IMR-90 (cell line): ENCODE results near the gene C6orf47. TPM values are rescaled to one million over a fixed set of nuclear protein-coding genes. Genes with fewer than 3 reads are reported as not detected.

Experiments used
- ATAC-seq: fragments of 200-7000 bp; cut with Tn5 transposase; 2 replicates; pipeline ENCODE4 v1.9.1; 2020; ENCODE audit warnings: low read depth, mild to moderate bottlenecking, moderate library complexity
- BruUV-seq: library from RNA; stranded (reverse); fragments of 400-500 nt; replicated peaks from 2 replicates; lab custom pipeline; 2021; lab: Mats Ljungman, UMichigan
- CTCF ChIA-PET: fragments of 300-600 bp; formaldehyde crosslinking; extraction: SDS; loops from one replicate; lab custom pipeline; 2021; ENCODE audit warnings: antibody characterized with exemption; lab: Yijun Ruan, JAX
- POLR2A ChIA-PET: fragments of 300-600 bp; sonication (Branson Sonifier 250); formaldehyde crosslinking; loops from one replicate; lab custom pipeline; 2022; ENCODE audit warnings: antibody characterized with exemption; ENCODE audit not compliant: unreplicated experiment; lab: Charles Lee
- DNase-seq: peaks from one replicate; pipeline ENCODE4 v3.0.0; 2013
- H2AFZ ChIP-seq: replicated peaks from 2 replicates; pipeline ENCODE3; 2013; ENCODE audit warnings: low read length, mild to moderate bottlenecking; ENCODE audit not compliant: poor library complexity
- H2AK5ac ChIP-seq: 2 replicates; pipeline ENCODE4 v1.6.1; 2013; ENCODE audit warnings: low read depth, low read length, inconsistent platforms
- H2AK9ac ChIP-seq: replicated peaks from 2 replicates; pipeline ENCODE3; 2013; ENCODE audit warnings: mild to moderate bottlenecking, low read depth, low read length, moderate library complexity; ENCODE audit not compliant: poor library complexity
- H2BK120ac ChIP-seq: 2 replicates; pipeline ENCODE4 v1.6.1; 2013; ENCODE audit warnings: low read depth, low read length, inconsistent platforms
- H2BK15ac ChIP-seq: 3 replicates; pipeline ENCODE4 v1.6.1; 2013; ENCODE audit warnings: low read depth, low read length, inconsistent platforms
- H2BK20ac ChIP-seq: 2 replicates; pipeline ENCODE4 v1.6.1; 2013; ENCODE audit warnings: low read depth, mild to moderate bottlenecking, inconsistent platforms, low read length, moderate library complexity
- H2BK5ac ChIP-seq: 2 replicates; pipeline ENCODE4 v1.6.1; 2013; ENCODE audit warnings: mild to moderate bottlenecking, low read depth, low read length, inconsistent platforms; ENCODE audit not compliant: poor library complexity, severe bottlenecking
- H3K14ac ChIP-seq: replicated peaks from 2 replicates; pipeline ENCODE4 v1.6.1; 2013; ENCODE audit warnings: low read depth, low read length, inconsistent platforms
- H3K18ac ChIP-seq: 2 replicates; pipeline ENCODE4 v1.6.1; 2013; ENCODE audit warnings: low read depth, low read length, control low read depth
- H3K23ac ChIP-seq: 2 replicates; pipeline ENCODE4 v1.6.1; 2013; ENCODE audit warnings: low read depth, low read length, inconsistent platforms
- H3K27ac ChIP-seq: 2 replicates; pipeline ENCODE4 v1.5.1; 2013; ENCODE audit warnings: mild to moderate bottlenecking, control low read depth, low read length; ENCODE audit not compliant: insufficient read depth
- H3K27me3 ChIP-seq: 2 replicates; pipeline ENCODE4 v1.6.1; 2013; ENCODE audit warnings: low read length; ENCODE audit not compliant: control insufficient read depth, insufficient read depth
- H3K36me3 ChIP-seq: 2 replicates; pipeline ENCODE4 v1.6.1; 2013; ENCODE audit warnings: low read length, mixed read lengths; ENCODE audit not compliant: control insufficient read depth, insufficient read depth
- H3K4ac ChIP-seq: 2 replicates; pipeline ENCODE4 v1.6.1; 2013; ENCODE audit warnings: low read depth, low read length, inconsistent platforms
- H3K4me1 ChIP-seq: 2 replicates; pipeline ENCODE4 v1.6.1; 2013; ENCODE audit warnings: low read length, mixed read lengths; ENCODE audit not compliant: control insufficient read depth, insufficient read depth
- H3K4me2 ChIP-seq: 2 replicates; pipeline ENCODE4 v1.6.1; 2013; ENCODE audit warnings: low read depth, mild to moderate bottlenecking, control low read depth, low read length, moderate library complexity
- H3K4me3 ChIP-seq: 2 replicates; pipeline ENCODE4 v1.5.1; 2013; ENCODE audit warnings: low read depth, mild to moderate bottlenecking, control low read depth, low read length, moderate library complexity; ENCODE audit not compliant: insufficient read depth
- H3K56ac ChIP-seq: 2 replicates; pipeline ENCODE4 v1.6.1; 2013; ENCODE audit warnings: low read length, inconsistent platforms; ENCODE audit not compliant: insufficient read depth; ENCODE audit errors: extremely low read depth
- H3K79me1 ChIP-seq, 2 experiments: 2 replicates each; pipeline ENCODE4 v1.6.1; 2013; ENCODE audit warnings: low read length in 2 of 2, inconsistent platforms in 1 of 2, low read depth in 1 of 2
- H3K9ac ChIP-seq: 2 replicates; pipeline ENCODE4 v1.6.1; 2013; ENCODE audit warnings: low read depth, low read length, control low read depth
- H3K9me1 ChIP-seq: 2 replicates; pipeline ENCODE4 v1.6.1; 2013; ENCODE audit warnings: low read length, inconsistent platforms; ENCODE audit not compliant: insufficient read depth
- H3K9me3 ChIP-seq: 2 replicates; pipeline ENCODE4 v1.6.1; 2013; ENCODE audit warnings: low read length; ENCODE audit not compliant: control insufficient read depth, insufficient read depth
- H4K20me1 ChIP-seq: 2 replicates; pipeline ENCODE4 v1.6.1; 2013; ENCODE audit warnings: low read length, inconsistent platforms; ENCODE audit not compliant: insufficient read depth
- H4K5ac ChIP-seq: 2 replicates; pipeline ENCODE4 v1.6.1; 2013; ENCODE audit warnings: mild to moderate bottlenecking, low read depth, low read length, control low read depth
- H4K8ac ChIP-seq, 2 experiments: 2 replicates each; pipeline ENCODE4 v1.6.1; 2013; ENCODE audit warnings: low read depth in 2 of 2, low read length in 2 of 2, control low read depth in 1 of 2, inconsistent platforms in 1 of 2
- H4K91ac ChIP-seq: 2 replicates; pipeline ENCODE4 v1.6.1; 2013; ENCODE audit warnings: low read depth, low read length, inconsistent platforms; ENCODE audit not compliant: insufficient read depth
- BHLHE40 ChIP-seq: fragments of 150-350 bp; IDR thresholded peaks from 2 replicates; pipeline ENCODE4 v1.6.1; 2016; ENCODE audit warnings: mild to moderate bottlenecking, low read depth, low read length
- CEBPB ChIP-seq: IDR thresholded peaks from 2 replicates; pipeline ENCODE4 v1.6.1; 2012; ENCODE audit warnings: low read depth, low read length, improper control_type of control experiment
- CHD1 ChIP-seq: IDR thresholded peaks from 2 replicates; pipeline ENCODE4 v1.6.1; 2012; ENCODE audit warnings: low read depth, low read length, improper control_type of control experiment
- FOS ChIP-seq: fragments of 150-350 bp; IDR thresholded peaks from 2 replicates; pipeline ENCODE4 v1.6.1; 2016; ENCODE audit warnings: low read depth, low read length
- MAZ ChIP-seq: IDR thresholded peaks from 2 replicates; pipeline ENCODE4 v1.6.1; 2012; ENCODE audit warnings: low read depth, mild to moderate bottlenecking, low read length, improper control_type of control experiment, moderate library complexity, borderline replicate concordance
- MXI1 ChIP-seq: IDR thresholded peaks from 2 replicates; pipeline ENCODE4 v1.6.1; 2012; ENCODE audit warnings: low read depth, mild to moderate bottlenecking, low read length, moderate library complexity, borderline replicate concordance
- NFE2L2 ChIP-seq: fragments of 150-350 bp; IDR thresholded peaks from 2 replicates; pipeline ENCODE4 v1.6.1; 2016; ENCODE audit warnings: low read depth, mild to moderate bottlenecking, low read length
- RAD21 ChIP-seq: IDR thresholded peaks from 2 replicates; pipeline ENCODE4 v1.6.1; 2012; ENCODE audit warnings: low read length, improper control_type of control experiment
- RCOR1 ChIP-seq: IDR thresholded peaks from 2 replicates; pipeline ENCODE4 v1.6.1; 2012; ENCODE audit warnings: mild to moderate bottlenecking, low read length, improper control_type of control experiment; ENCODE audit not compliant: insufficient replicate concordance
- RFX5 ChIP-seq: IDR thresholded peaks from 2 replicates; pipeline ENCODE4 v1.8.0; 2012; ENCODE audit warnings: low read depth, mild to moderate bottlenecking, low read length, moderate library complexity
- SMC3 ChIP-seq: fragments of 150-350 bp; IDR thresholded peaks from 2 replicates; pipeline ENCODE4 v1.6.1; 2016; ENCODE audit warnings: low read depth, mild to moderate bottlenecking, antibody characterized with exemption, low read length, moderate library complexity
- USF2 ChIP-seq: fragments of 150-350 bp; IDR thresholded peaks from 2 replicates; pipeline ENCODE4 v1.6.1; 2017; ENCODE audit warnings: mild to moderate bottlenecking, antibody characterized with exemption, low read length, low read depth
- WGBS, 2 experiments: methylation state at CpG; one replicate each; pipeline versions ENCODE4 v1.1.5 to v1.1.7; 2013; ENCODE audit warnings: missing lambda C conversion rate in 2 of 2; ENCODE audit not compliant: insufficient read length in 1 of 2; ENCODE audit errors: extremely low coverage in 2 of 2; 5-methylcytosine and 5-hydroxymethylcytosine counted together
- dilution Hi-C: fragments of 300-500 bp; cut with HindIII; formaldehyde crosslinking; loops from one replicate; pipeline ENCODE4 v1.14.3; 2018; ENCODE audit warnings: low sequenced_read_pairs; ENCODE audit not compliant: unreplicated experiment
- in situ Hi-C: fragments of 300-500 bp; cut with MboI; formaldehyde crosslinking; loops from 3 replicates; pipeline ENCODE4 v1.14.3; 2019; ENCODE audit warnings: low sequenced_read_pairs, inconsistent platforms, mixed read lengths
- intact Hi-C: fragments of 100-400 bp; cut with micrococcal nuclease; formaldehyde crosslinking; loops from 2 replicates; pipeline ENCODE4 v1.10.0; 2022
- polyA plus RNA-seq, 3 experiments: library from polyadenylated mRNA; depleted of rRNA; stranded (reverse); fragments of >200 nt; gene quantifications; 2 replicates each; pipeline ENCODE4 v1.2.3, GENCODE V29; 2012; ENCODE audit warnings: low replicate concordance in 1 of 3
- total RNA-seq: library from RNA; depleted of rRNA; stranded (reverse); fragments of >200 nt; gene quantifications from 2 replicates; pipeline ENCODE4 v1.2.3, GENCODE V29; 2012
- TF ChIP-seq, protein P1 (sequence below): conservative IDR thresholded peaks from 2 replicates; pipeline ENCODE4 v1.5.1; 2012; ENCODE audit warnings: mild to moderate bottlenecking, low read depth, low read length, improper control_type of control experiment

Gene C6orf47
- total and polyA plus RNA-seq, 2 of the 4 experiments (the other 2 are of a cell fraction), result 8.9 to 14.2 TPM

DNA sequence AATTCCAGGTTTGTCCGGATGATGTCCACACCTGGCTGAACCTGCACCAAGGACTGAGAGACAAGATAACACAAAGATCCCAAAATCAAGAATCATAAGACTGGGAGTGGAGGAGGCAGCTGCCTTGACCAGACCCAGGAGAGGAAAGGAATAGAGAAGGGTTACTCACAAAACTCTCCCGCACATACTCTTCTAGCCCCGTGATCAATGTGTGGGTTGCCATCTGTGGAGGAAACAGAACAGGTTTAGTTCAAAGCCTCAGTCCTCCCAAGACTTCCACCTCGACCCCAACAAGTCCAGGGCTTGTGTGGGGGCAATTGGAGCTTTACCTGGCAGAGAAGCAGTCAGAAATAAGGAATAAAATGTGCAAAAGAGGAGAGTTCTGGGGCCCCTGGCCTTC, 19.2 kb downstream of the C6orf47 start:
- no peak for DNase-seq
- no peak overlapping the region for H2AK9ac ChIP-seq
- H3K23ac ChIP-seq, result no peak overlapping the region
- no peak overlapping the region for H3K9ac ChIP-seq
- no peak overlapping the region for H3K56ac ChIP-seq
- H4K20me1 ChIP-seq, result peaks cover 10% of the 10 kb centered on the region
- H3K4me1 ChIP-seq, result no peaks in the 10 kb centered on the region; the same call in 1 of the 2 replicates
- POLR2A ChIA-PET, result no interaction called here
- 0 out of 2 replicates have a peak, but pooled peaks cover 3% of the 10 kb centered on the region for H3K9me1 ChIP-seq
- no peak overlapping the region for H3K4me3 ChIP-seq
- no peak overlapping the region for H2BK120ac ChIP-seq
- no peak overlapping the region for H3K27ac ChIP-seq
- no CpG with 5 or more reads among the region's 4 CpGs for WGBS, 2 experiments
- no peak overlapping the region for H4K8ac ChIP-seq
- in situ Hi-C loops, result no loop called here
- dilution Hi-C loops, result no loop called here
- no peak overlapping the region for H4K91ac ChIP-seq
- H3K4ac ChIP-seq, result no peak overlapping the region
- no peak overlapping the region for H2BK5ac ChIP-seq
- H3K27me3 ChIP-seq, result no peaks in the 10 kb centered on the region
- H4K5ac ChIP-seq, result no peak overlapping the region
- intact Hi-C loops, result no loop called here
- no peak overlapping the region for H3K18ac ChIP-seq
- CTCF ChIA-PET, result no interaction called here
- H3K4me2 ChIP-seq, result no peak overlapping the region
- no peak overlapping the region for H2AK5ac ChIP-seq
- H3K14ac ChIP-seq, result no peak overlapping the region
- no peak overlapping the region for H2BK20ac ChIP-seq
- H3K9me3 ChIP-seq, result no peaks in the 10 kb centered on the region
- H2BK15ac ChIP-seq, result no peak overlapping the region
- H2AFZ ChIP-seq, result no peak overlapping the region
- peaks cover 10 to 11% of the 10 kb centered on the region in 2 experiments; a peak in 3 of 4 replicates for H3K79me1 ChIP-seq
- no peak for ATAC-seq
- no TSS peak for BruUV-seq
- no peak for TF ChIP-seq MAZ
- TF ChIP-seq RFX5, result no peak
- TF ChIP-seq MXI1, result no peak
- no peak for TF ChIP-seq FOS
- no peak for TF ChIP-seq NFE2L2
- no peak for TF ChIP-seq USF2
- no peak for TF ChIP-seq SMC3
- TF ChIP-seq, protein P1, sequence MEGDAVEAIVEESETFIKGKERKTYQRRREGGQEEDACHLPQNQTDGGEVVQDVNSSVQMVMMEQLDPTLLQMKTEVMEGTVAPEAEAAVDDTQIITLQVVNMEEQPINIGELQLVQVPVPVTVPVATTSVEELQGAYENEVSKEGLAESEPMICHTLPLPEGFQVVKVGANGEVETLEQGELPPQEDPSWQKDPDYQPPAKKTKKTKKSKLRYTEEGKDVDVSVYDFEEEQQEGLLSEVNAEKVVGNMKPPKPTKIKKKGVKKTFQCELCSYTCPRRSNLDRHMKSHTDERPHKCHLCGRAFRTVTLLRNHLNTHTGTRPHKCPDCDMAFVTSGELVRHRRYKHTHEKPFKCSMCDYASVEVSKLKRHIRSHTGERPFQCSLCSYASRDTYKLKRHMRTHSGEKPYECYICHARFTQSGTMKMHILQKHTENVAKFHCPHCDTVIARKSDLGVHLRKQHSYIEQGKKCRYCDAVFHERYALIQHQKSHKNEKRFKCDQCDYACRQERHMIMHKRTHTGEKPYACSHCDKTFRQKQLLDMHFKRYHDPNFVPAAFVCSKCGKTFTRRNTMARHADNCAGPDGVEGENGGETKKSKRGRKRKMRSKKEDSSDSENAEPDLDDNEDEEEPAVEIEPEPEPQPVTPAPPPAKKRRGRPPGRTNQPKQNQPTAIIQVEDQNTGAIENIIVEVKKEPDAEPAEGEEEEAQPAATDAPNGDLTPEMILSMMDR, result no peak
- TF ChIP-seq RAD21, result no peak
- TF ChIP-seq CHD1, result no peak
- TF ChIP-seq RCOR1, result no peak
- TF ChIP-seq BHLHE40, result no peak
- no peak for TF ChIP-seq CEBPB
- H3K36me3 ChIP-seq, result peaks cover 81% of the 10 kb centered on the region
